BLaER1 treated with 17β-estradiol and CSF1 and Interleukin-3, amounts not matched to agents 10 nM and 100 nM (cell line): ENCODE data around the gene ACTG1.

Source experiments
- H3K27ac ChIP-seq, 11 experiments: shearing (Covaris generic); formaldehyde crosslinking; 2 replicates each; pipeline ENCODE4 v1.8.1; 2022
- H3K27me3 ChIP-seq, 11 experiments: shearing (Covaris generic); formaldehyde crosslinking; 2 replicates each; pipeline ENCODE4 v1.8.1; 2022
- H3K36me3 ChIP-seq, 11 experiments: shearing (Covaris generic); formaldehyde crosslinking; 2 replicates each; pipeline ENCODE4 v1.8.1; 2022
- H3K4me1 ChIP-seq, 10 experiments: shearing (Covaris generic); formaldehyde crosslinking; 2 replicates each; pipeline ENCODE4 v1.8.1; 2022
- H3K4me2 ChIP-seq, 11 experiments: shearing (Covaris generic); formaldehyde crosslinking; 2 replicates each; pipeline ENCODE4 v1.8.1; 2022
- H3K4me3 ChIP-seq, 10 experiments: shearing (Covaris generic); formaldehyde crosslinking; 2 replicates each; pipeline ENCODE4 v1.8.1; 2022
- H3K9ac ChIP-seq, 11 experiments: shearing (Covaris generic); formaldehyde crosslinking; 2 replicates each; pipeline ENCODE4 v1.8.1; 2022
- H3K9me3 ChIP-seq, 11 experiments: shearing (Covaris generic); formaldehyde crosslinking; replicated peaks in 1 of 11; 2 replicates each; pipeline ENCODE4 v1.8.1; 2022
- H4K20me1 ChIP-seq, 11 experiments: shearing (Covaris generic); formaldehyde crosslinking; 2 replicates each; pipeline ENCODE4 v1.8.1; 2022
- Cebpa-rat ChIP-seq, 11 experiments: shearing (Covaris generic); IDR thresholded peaks; 2 replicates each; pipeline ENCODE4 v1.8.1; 2022

Gene ACTG1

GRCh38 chr17:81542431-81543338 lies 30.1 kb upstream of the ACTG1 start:
- no peaks in the 10 kb centered on the region for H3K9me3 ChIP-seq
- H3K27me3 ChIP-seq = peaks cover 0 to 6% (median 2%) of the 10 kb centered on the region in 11 experiments; a peak in 8 of 22 replicates
- no peak overlapping the region for H3K4me3 ChIP-seq
- peaks cover 61 to 94% (median 87%) of the 10 kb centered on the region in 11 experiments for H3K36me3 ChIP-seq
- H3K9ac ChIP-seq = 0 out of 22 replicates have a peak overlapping the region, but pooled peaks of 1 of the 11 experiments have one; percentile 9
- H3K27ac ChIP-seq = no peak overlapping the region
- H3K4me1 ChIP-seq = peaks cover 0 to 20% (median 17%) of the 10 kb centered on the region in 10 experiments; a peak in 14 of 20 replicates
- no peak for TF ChIP-seq Cebpa-rat (IDR thresholded peaks at IDR 0.05)
- H3K4me2 ChIP-seq = no peak overlapping the region
- H4K20me1 ChIP-seq = peaks cover 0 to 91% (median 57%) of the 10 kb centered on the region in 11 experiments; a peak in 19 of 22 replicates

DNA sequence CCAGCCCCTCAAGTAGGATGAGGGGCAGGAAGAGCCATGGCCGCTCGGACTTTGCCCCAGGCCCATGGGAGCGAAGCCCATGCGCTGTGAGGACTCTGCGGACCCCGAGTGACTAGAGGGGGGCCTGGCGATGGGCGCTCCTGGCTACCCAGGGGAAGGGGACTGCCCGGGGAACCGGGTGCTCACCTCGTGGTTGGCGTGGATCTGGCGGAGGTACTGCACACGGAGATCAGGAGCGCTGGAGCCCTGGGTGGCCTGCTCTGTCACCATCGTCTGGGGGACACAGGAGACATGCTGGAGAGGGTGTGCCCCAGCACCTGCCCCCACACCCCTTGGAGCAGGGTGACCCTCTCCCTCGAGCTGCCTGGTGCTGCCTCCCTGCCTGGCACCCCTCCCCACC lies 28.5 kb upstream of the ACTG1 start:
- Histone ChIP-seq H3K4me1 (peaks cover 0 to 24% (median 21%) of the 10 kb centered on the region in 10 experiments; a peak in 14 of 20 replicates), H4K20me1 (peaks cover 0 to 87% (median 46%) of the 10 kb centered on the region in 11 experiments; a peak in 19 of 22 replicates), H3K27me3 (peaks cover 10 to 21% (median 17%) of the 10 kb centered on the region in 11 experiments; a peak in 19 of 22 replicates), H3K4me3 (no peak overlapping the region), H3K36me3 (peaks cover 45 to 79% (median 71%) of the 10 kb centered on the region in 11 experiments), H3K9ac (no peak overlapping the region), H3K9me3 (no peaks in the 10 kb centered on the region), H3K27ac (no peak overlapping the region), H3K4me2 (no peak overlapping the region)
- no peak for TF ChIP-seq Cebpa-rat (IDR thresholded peaks at IDR 0.05)

DNA sequence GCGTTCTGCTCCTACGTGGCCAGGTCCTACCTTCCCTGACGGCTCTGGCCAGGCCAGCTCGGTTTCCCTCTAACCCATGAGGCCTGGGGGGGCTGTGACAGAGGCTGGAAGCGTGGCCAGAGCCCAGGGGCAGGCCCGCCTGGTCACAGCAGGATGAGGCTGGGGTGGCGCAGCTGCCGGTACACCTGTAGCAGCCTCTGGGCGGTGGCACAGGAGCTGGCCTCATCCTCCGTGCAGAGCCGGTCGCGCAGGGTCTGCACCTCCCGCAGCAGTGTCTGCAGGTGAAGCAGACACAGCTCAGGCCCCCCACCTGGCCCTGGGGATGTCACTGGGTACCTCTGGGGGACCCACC lies 28.1 kb upstream of the ACTG1 start:
- Histone ChIP-seq H3K27ac (no peak overlapping the region), H3K27me3 (peaks cover 13 to 24% (median 19%) of the 10 kb centered on the region in 11 experiments; a peak in 19 of 22 replicates), H3K9me3 (no peaks in the 10 kb centered on the region), H3K4me2 (no peak overlapping the region), H3K4me3 (no peak overlapping the region), H3K36me3 (peaks cover 41 to 74% (median 66%) of the 10 kb centered on the region in 11 experiments), H4K20me1 (peaks cover 0 to 86% (median 43%) of the 10 kb centered on the region in 11 experiments; a peak in 19 of 22 replicates), H3K9ac (no peak overlapping the region), H3K4me1 (peaks cover 0 to 24% (median 21%) of the 10 kb centered on the region in 10 experiments; a peak in 14 of 20 replicates)
- no peak for TF ChIP-seq Cebpa-rat (IDR thresholded peaks at IDR 0.05)

DNA sequence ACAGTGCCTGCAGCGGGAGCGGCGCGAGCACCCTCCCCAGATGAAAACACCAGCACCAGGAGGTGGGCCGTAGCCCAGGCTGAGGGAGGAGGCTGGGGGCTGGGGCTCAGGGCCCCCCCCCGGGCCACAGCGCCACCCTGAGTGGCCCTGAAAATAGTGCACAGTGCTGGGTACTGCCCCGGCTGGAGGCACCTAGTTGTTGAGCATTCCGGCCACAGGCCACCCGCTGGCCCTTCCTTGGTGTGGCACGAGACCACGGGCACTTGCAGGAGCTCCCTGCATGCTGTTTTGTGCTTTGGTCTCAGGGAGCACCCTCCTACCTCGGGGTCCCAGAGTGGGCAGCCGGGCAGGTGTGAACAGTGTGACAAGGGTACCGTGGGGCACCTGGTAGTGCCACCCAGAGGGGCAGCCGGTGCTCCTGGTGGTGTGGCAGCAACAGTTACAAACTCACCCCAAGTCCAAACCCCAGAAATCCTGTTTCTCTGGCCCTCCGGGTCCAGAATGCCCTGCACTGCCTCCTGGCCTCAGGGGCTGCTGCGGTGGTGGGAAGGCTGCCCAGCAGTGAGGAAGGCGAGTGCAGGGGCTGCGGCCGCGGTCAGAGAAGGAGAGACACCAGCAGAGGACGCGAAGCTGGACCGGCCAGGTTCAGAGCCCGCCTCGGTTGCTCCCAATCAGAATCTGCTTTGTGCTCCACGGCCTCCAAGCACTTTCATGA lies 27.5 kb upstream of the ACTG1 start:
- H3K9ac ChIP-seq = no peak overlapping the region
- peaks cover 0 to 24% (median 21%) of the 10 kb centered on the region in 10 experiments; a peak in 14 of 20 replicates for H3K4me1 ChIP-seq
- no peak for TF ChIP-seq Cebpa-rat (IDR thresholded peaks at IDR 0.05)
- H4K20me1 ChIP-seq = peaks cover 0 to 81% (median 43%) of the 10 kb centered on the region in 11 experiments; a peak in 19 of 22 replicates
- H3K4me2 ChIP-seq = no peak overlapping the region
- peaks cover 35 to 69% (median 61%) of the 10 kb centered on the region in 11 experiments for H3K36me3 ChIP-seq
- H3K9me3 ChIP-seq = no peaks in the 10 kb centered on the region
- H3K4me3 ChIP-seq = no peak overlapping the region
- no peak overlapping the region for H3K27ac ChIP-seq
- peaks cover 13 to 24% (median 19%) of the 10 kb centered on the region in 11 experiments; a peak in 19 of 22 replicates for H3K27me3 ChIP-seq

- H3K4me1 ChIP-seq = peaks cover 4 to 29% (median 26%) of the 10 kb centered on the region in 10 experiments
- H3K4me2 ChIP-seq = no peak overlapping the region
- no peak for TF ChIP-seq Cebpa-rat (IDR thresholded peaks at IDR 0.05)
- peaks cover 13 to 24% (median 19%) of the 10 kb centered on the region in 11 experiments; a peak in 19 of 22 replicates for H3K27me3 ChIP-seq
- H3K36me3 ChIP-seq = peaks cover 31 to 63% (median 55%) of the 10 kb centered on the region in 11 experiments
- H4K20me1 ChIP-seq = peaks cover 0 to 80% (median 42%) of the 10 kb centered on the region in 11 experiments; a peak in 19 of 22 replicates
- no peaks in the 10 kb centered on the region for H3K9me3 ChIP-seq
- H3K9ac ChIP-seq = no peak overlapping the region
- H3K27ac ChIP-seq = no peak overlapping the region
- no peak overlapping the region for H3K4me3 ChIP-seq
Measured at GRCh38 chr17:81539571-81539900, 26.9 kb upstream of the ACTG1 start.

DNA sequence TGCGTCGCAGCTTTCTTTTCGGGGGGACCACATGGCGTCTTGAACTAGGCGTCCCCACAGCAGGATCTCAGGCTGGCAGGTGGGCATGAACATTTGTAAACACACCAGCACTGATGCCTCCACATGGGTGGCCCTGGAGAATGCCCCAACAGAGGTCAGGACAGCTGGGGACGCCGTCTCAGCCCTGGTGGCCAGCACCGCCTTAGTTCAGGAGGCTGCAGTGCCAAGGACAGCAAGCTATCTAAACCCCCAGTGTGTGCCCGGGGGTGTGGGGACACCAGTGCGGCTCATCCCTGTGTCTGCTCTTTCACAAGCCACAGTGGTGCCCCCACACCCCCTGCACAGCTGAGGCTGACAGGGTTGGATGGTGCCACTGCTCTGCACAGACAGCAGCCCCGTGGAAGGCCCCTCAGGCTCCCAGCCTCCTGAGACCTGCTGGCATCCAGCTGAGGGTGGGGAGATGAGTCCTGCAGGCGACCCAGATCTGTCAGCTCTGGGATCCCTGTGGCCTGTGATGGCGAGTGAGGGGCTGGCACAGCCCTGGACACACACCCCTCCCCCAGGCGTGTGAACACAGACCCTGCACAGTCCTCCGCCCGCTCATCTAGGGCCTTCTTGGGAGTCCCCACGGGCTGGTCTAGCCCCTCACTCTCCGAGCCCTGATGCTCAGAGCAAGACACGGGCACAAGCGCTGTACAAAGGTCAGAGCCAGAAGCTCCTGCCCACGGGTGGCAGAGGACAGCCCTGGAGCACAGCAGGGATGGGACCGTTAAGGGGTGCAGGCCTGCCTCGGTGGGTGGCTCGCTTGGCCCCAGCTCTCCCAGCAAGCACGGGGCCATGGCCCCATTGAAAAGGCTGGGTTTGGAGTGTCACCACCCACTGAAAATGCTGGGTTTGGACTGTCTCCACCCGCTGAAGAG lies 26.3 kb upstream of the ACTG1 start:
- no peak for TF ChIP-seq Cebpa-rat (IDR thresholded peaks at IDR 0.05)
- Histone ChIP-seq H3K27me3 (peaks cover 13 to 24% (median 19%) of the 10 kb centered on the region in 11 experiments; a peak in 19 of 22 replicates), H3K36me3 (peaks cover 25 to 57% (median 49%) of the 10 kb centered on the region in 11 experiments), H3K27ac (no peak overlapping the region), H3K9ac (peak overlapping the region in 3 of 11 experiments; percentile 3 to 23 (median 10); a peak in 2 of 22 replicates), H3K4me2 (peak overlapping the region in 8 of 11 experiments; percentile 6 to 73 (median 58); a peak in 9 of 22 replicates), H4K20me1 (peaks cover 0 to 80% (median 44%) of the 10 kb centered on the region in 11 experiments; a peak in 20 of 22 replicates), H3K4me1 (peaks cover 10 to 36% (median 33%) of the 10 kb centered on the region in 10 experiments), H3K4me3 (no peak overlapping the region), H3K9me3 (no peaks in the 10 kb centered on the region)

DNA sequence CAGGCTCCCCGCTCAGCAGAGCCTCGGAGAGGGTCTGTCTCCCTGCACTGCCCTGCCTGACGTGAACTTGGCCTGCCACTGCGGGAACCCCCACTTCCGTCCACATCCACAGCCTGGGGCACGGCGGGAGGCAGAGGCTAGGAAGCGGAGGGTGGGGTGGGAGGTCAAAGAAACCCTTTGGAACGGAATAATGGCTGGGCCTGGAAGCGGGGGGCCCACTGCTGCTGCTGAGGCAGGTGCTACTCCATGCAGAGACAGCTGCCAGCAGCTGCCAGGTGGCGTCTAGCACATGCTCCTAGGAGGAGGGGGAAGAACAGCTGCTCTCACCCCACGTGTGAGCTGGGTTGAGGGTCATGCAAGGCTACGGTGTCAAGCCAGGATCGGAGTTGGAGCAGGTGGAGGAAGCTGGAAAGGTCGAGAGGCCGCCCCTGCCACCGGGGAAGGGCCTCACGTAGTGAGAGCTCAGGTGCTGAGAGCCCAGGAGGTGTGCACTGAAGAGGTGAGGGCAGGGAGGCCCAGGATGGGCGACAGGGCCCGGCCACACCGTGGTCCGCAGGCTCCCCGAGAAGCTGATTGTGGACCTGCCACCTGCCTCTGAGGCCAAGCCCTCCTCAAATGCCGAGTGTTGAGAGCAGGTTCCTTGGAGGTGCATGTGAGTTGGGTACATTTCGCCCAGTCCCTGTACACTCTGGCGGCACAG lies 25.4 kb upstream of the ACTG1 start:
- Histone ChIP-seq H3K9me3 (no peaks in the 10 kb centered on the region), H3K27me3 (peaks cover 13 to 24% (median 19%) of the 10 kb centered on the region in 11 experiments; a peak in 19 of 22 replicates), H3K4me3 (no peak overlapping the region), H3K4me2 (peak overlapping the region in 8 of 11 experiments; percentile 6 to 73 (median 58); a peak in 15 of 22 replicates), H3K27ac (no peak overlapping the region), H3K36me3 (peaks cover 16 to 48% (median 40%) of the 10 kb centered on the region in 11 experiments), H3K9ac (peak overlapping the region in 2 of 11 experiments; percentile 3 to 24; a peak in 1 of 22 replicates), H3K4me1 (peaks cover 18 to 45% (median 42%) of the 10 kb centered on the region in 10 experiments), H4K20me1 (peaks cover 0 to 80% (median 48%) of the 10 kb centered on the region in 11 experiments; a peak in 20 of 22 replicates)
- no peak for TF ChIP-seq Cebpa-rat (IDR thresholded peaks at IDR 0.05)
